ENCODE measurements around the gene RNF44.

- TF ChIP-seq, protein P1, sequence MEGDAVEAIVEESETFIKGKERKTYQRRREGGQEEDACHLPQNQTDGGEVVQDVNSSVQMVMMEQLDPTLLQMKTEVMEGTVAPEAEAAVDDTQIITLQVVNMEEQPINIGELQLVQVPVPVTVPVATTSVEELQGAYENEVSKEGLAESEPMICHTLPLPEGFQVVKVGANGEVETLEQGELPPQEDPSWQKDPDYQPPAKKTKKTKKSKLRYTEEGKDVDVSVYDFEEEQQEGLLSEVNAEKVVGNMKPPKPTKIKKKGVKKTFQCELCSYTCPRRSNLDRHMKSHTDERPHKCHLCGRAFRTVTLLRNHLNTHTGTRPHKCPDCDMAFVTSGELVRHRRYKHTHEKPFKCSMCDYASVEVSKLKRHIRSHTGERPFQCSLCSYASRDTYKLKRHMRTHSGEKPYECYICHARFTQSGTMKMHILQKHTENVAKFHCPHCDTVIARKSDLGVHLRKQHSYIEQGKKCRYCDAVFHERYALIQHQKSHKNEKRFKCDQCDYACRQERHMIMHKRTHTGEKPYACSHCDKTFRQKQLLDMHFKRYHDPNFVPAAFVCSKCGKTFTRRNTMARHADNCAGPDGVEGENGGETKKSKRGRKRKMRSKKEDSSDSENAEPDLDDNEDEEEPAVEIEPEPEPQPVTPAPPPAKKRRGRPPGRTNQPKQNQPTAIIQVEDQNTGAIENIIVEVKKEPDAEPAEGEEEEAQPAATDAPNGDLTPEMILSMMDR (IDR thresholded peaks at IDR 0.05; ENCODE audit: low read length), result no peak
- TF ChIP-seq EZH2phosphoT487 (IDR thresholded peaks at IDR 0.05; ENCODE audit: low read length), result no peak
- no peak for TF ChIP-seq EZH2 (optimal IDR thresholded peaks at IDR 0.05; ENCODE audit: low read depth, low read length)
Measured at GRCh38 chr5:176529116-176529740, 8.0 kb downstream of the RNF44 start.

All from MM.1S (cell line).